Transverse colon (tissue), 4 donors: ENCODE results near the gene ARMC2.

ENCODE experiments used
- POLR2AphosphoS5 ChIP-seq, 3 donors: sonication (generic); formaldehyde crosslinking; IDR thresholded peaks; one replicate each; pipeline ENCODE4 v1.6.1; 2016; ENCODE audit warnings: antibody characterized with exemption in 3 of 3
- TF ChIP-seq, protein P1 (sequence below), 5 experiments: fragments of 200-600 bp in 3 of 5; fragments of 450-650 bp in 2 of 5; sonication (generic) in 3 of 5; IDR thresholded peaks; 1 replicate in 2 of 5; 2 replicates in 3 of 5; pipeline ENCODE4 v1.5.1; 2016 to 2017; ENCODE audit warnings: antibody characterized with exemption in 5 of 5, inconsistent platforms in 3 of 5, mild to moderate bottlenecking in 2 of 5, moderate library complexity in 1 of 5

DNA sequence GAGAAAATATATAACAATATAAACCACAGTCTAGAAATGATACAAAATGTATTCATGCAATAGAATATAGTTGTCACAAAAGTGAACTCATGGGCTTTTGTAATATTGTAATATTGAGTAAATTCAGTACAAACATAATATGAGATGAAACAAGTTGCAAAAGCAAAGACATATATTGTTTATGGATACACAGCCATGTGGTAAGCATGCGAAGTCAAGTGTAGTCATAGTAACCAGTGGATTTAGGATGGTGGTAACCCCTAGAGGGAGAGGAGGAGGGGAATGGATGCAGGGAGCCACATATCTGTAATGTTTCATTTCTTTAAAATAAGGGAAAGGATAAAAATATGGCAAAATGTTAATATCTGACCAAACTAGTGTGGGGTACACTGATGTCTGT lies 47.3 kb downstream of the ARMC2 start:
- no peak for TF ChIP-seq POLR2AphosphoS5 (IDR thresholded peaks at IDR 0.05)
- TF ChIP-seq, protein P1, sequence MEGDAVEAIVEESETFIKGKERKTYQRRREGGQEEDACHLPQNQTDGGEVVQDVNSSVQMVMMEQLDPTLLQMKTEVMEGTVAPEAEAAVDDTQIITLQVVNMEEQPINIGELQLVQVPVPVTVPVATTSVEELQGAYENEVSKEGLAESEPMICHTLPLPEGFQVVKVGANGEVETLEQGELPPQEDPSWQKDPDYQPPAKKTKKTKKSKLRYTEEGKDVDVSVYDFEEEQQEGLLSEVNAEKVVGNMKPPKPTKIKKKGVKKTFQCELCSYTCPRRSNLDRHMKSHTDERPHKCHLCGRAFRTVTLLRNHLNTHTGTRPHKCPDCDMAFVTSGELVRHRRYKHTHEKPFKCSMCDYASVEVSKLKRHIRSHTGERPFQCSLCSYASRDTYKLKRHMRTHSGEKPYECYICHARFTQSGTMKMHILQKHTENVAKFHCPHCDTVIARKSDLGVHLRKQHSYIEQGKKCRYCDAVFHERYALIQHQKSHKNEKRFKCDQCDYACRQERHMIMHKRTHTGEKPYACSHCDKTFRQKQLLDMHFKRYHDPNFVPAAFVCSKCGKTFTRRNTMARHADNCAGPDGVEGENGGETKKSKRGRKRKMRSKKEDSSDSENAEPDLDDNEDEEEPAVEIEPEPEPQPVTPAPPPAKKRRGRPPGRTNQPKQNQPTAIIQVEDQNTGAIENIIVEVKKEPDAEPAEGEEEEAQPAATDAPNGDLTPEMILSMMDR (IDR thresholded peaks at IDR 0.05), result no peak
